Brain microvascular endothelial cell (primary cell): ENCODE results near the gene NEDD4.
"Not testable (repeated sequence)": the region's sequence is repeated elsewhere in the genome, so short reads cannot be mapped to it uniquely, and the experiment has no call there.

Experiments used
- DNase-seq: peaks from one replicate; pipeline ENCODE4 v3.0.0-alpha.2; 2020
- H3K27ac ChIP-seq: fragments of 250-450 bp; sonication (Bioruptor Pico); 2 replicates; pipeline ENCODE4 v1.5.1; 2020; ENCODE audit warnings: mild to moderate bottlenecking, moderate library complexity
- H3K27me3 ChIP-seq: fragments of 250-450 bp; sonication (Bioruptor Pico); replicated peaks from 2 replicates; pipeline ENCODE4 v1.5.1; 2020; ENCODE audit warnings: mild to moderate bottlenecking
- H3K36me3 ChIP-seq: fragments of 250-450 bp; sonication (Bioruptor Pico); replicated peaks from 2 replicates; pipeline ENCODE4 v1.5.1; 2020; ENCODE audit warnings: mild to moderate bottlenecking
- H3K4me3 ChIP-seq: 2 replicates; pipeline ENCODE4 v1.5.1; 2011; ENCODE audit warnings: low read depth, mild to moderate bottlenecking, control low read depth, low read length, moderate library complexity
- in situ Hi-C: cut with HindIII; loops from 2 replicates; pipeline ENCODE4 v1.10.0; 2017; ENCODE audit warnings: low sequenced_read_pairs, low pct_ligation_motif_present
- TF ChIP-seq, protein P1 (sequence below): IDR thresholded peaks from 2 replicates; pipeline ENCODE4 v1.5.1; 2011; ENCODE audit warnings: low read depth, mild to moderate bottlenecking, moderate library complexity, low read length, control low read depth, inconsistent platforms; ENCODE audit errors: missing control alignments

NEDD4 gene

GRCh38 chr15:55796321-55796965, 197.0 kb downstream of the NEDD4 start:
- Histone ChIP-seq H3K36me3 (no peaks in the 10 kb centered on the region), H3K27ac (no peak overlapping the region), H3K4me3 (no peak overlapping the region), H3K27me3 (no peaks in the 10 kb centered on the region)
- peak; percentile 16 for DNase-seq
- TF ChIP-seq, protein P1, sequence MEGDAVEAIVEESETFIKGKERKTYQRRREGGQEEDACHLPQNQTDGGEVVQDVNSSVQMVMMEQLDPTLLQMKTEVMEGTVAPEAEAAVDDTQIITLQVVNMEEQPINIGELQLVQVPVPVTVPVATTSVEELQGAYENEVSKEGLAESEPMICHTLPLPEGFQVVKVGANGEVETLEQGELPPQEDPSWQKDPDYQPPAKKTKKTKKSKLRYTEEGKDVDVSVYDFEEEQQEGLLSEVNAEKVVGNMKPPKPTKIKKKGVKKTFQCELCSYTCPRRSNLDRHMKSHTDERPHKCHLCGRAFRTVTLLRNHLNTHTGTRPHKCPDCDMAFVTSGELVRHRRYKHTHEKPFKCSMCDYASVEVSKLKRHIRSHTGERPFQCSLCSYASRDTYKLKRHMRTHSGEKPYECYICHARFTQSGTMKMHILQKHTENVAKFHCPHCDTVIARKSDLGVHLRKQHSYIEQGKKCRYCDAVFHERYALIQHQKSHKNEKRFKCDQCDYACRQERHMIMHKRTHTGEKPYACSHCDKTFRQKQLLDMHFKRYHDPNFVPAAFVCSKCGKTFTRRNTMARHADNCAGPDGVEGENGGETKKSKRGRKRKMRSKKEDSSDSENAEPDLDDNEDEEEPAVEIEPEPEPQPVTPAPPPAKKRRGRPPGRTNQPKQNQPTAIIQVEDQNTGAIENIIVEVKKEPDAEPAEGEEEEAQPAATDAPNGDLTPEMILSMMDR, result no peak
- in situ Hi-C loops, result no loop called here

DNA sequence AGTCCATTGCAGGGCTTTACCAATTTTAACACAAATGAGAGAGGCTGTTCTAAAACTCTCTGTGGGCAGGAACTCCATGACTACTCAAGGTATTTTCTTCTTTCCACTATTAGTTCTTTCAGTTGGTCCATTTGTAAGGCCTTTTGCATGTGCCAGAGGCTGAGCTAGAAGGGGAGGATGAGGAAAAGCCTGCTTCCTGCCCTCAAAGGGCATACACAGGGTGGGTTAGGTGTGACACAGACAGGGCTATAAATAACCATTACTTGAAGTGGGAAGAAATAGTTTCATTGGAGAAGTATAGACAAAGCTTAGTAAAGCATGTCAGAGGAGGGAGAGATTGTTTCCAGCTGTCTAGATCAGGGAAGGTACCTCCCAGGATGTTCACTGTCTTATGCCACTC, 198.4 kb downstream of the NEDD4 start:
- DNase-seq, result no peak
- no peaks in the 10 kb centered on the region for H3K27me3 ChIP-seq
- no peaks in the 10 kb centered on the region for H3K36me3 ChIP-seq
- TF ChIP-seq, protein P1, result no peak
- no peak overlapping the region for H3K27ac ChIP-seq
- in situ Hi-C loops, result no loop called here
- H3K4me3 ChIP-seq, result no peak overlapping the region

GRCh38 chr15:55791551-55792400, 201.6 kb downstream of the NEDD4 start:
- in situ Hi-C loops, result no loop called here

GRCh38 chr15:55789066-55789660, 204.2 kb downstream of the NEDD4 start:
- H3K27ac ChIP-seq, result no peak overlapping the region
- H3K36me3 ChIP-seq, result no peaks in the 10 kb centered on the region
- TF ChIP-seq, protein P1, result peak; percentile 75
- no peak overlapping the region for H3K4me3 ChIP-seq
- no peak for DNase-seq
- in situ Hi-C loops, result no loop called here
- H3K27me3 ChIP-seq, result no peaks in the 10 kb centered on the region

More at GRCh38 chr15:55791551-55792400, 201.6 kb downstream of the NEDD4 start:
- Histone ChIP-seq H3K27ac (no peak overlapping the region), H3K27me3 (no peaks in the 10 kb centered on the region), H3K4me3 (no peak overlapping the region), H3K36me3 (no peaks in the 10 kb centered on the region)
- TF ChIP-seq, protein P1, result no peak
- DNase-seq, result peak; percentile 30

DNA sequence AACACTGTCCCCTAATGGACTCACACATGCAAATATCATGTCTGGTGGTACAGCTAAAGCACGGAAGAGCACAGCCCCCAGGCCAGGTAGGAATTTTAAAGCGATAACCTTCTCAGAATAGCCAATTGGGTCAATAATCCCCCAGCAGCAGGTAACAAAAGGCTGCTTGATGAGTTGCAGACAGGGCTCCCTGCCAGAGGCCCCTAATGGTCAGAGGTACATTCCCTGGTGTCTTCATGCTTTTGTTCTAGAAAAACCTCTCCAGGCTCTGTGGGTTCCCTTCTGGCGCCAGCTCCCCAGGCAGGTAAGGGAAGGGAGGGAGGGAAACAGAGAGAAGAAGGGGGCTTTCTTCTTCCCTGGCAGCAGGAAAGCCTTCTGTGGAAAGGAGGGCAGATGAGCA, 207.1 kb downstream of the NEDD4 start:
- Histone ChIP-seq H3K27ac (no peak overlapping the region), H3K27me3 (no peaks in the 10 kb centered on the region), H3K36me3 (no peaks in the 10 kb centered on the region), H3K4me3 (no peak overlapping the region)
- in situ Hi-C loops, result no loop called here
- TF ChIP-seq, protein P1, result no peak
- DNase-seq, result no peak

GRCh38 chr15:55785593-55785992, 207.8 kb downstream of the NEDD4 start:
- H3K27ac ChIP-seq, H3K4me3 ChIP-seq, H3K36me3 ChIP-seq, DNase-seq, H3K27me3 ChIP-seq, in situ Hi-C loops: not testable (repeated sequence)
